Osteocyte (in vitro differentiated cells): ENCODE data around the gene GAL3ST2. TPM values are rescaled to one million over a fixed set of nuclear protein-coding genes. Genes with fewer than 3 reads are reported as not detected.

ENCODE experiments used
- DNase-seq: peaks from one replicate; pipeline ENCODE4 v3.0.0; 2021; ENCODE audit warnings: mixed read lengths; ENCODE audit not compliant: unreplicated experiment; ENCODE audit errors: extremely low spot score
- H3K27ac Mint-ChIP-seq: one replicate; pipeline ENCODE4 v1.8.0; 2021; ENCODE audit warnings: mild to moderate bottlenecking, mixed read lengths; ENCODE audit not compliant: unreplicated experiment
- H3K27me3 Mint-ChIP-seq: one replicate; pipeline ENCODE4 v1.8.0; 2021; ENCODE audit warnings: mixed read lengths; ENCODE audit not compliant: unreplicated experiment
- H3K36me3 Mint-ChIP-seq: one replicate; pipeline ENCODE4 v1.8.0; 2021; ENCODE audit warnings: mixed read lengths; ENCODE audit not compliant: unreplicated experiment
- H3K4me1 Mint-ChIP-seq: one replicate; pipeline ENCODE4 v1.8.0; 2021; ENCODE audit warnings: mixed read lengths; ENCODE audit not compliant: unreplicated experiment
- H3K4me3 Mint-ChIP-seq: one replicate; pipeline ENCODE4 v1.8.0; 2021; ENCODE audit warnings: mild to moderate bottlenecking, moderate library complexity, mixed read lengths; ENCODE audit not compliant: unreplicated experiment
- H3K9me3 Mint-ChIP-seq: one replicate; pipeline ENCODE4 v1.8.0; 2021; ENCODE audit warnings: mixed read lengths; ENCODE audit not compliant: unreplicated experiment
- total RNA-seq: library from RNA; stranded (reverse); gene quantifications from 2 replicates; pipeline ENCODE4 v1.2.1, GENCODE V29; 2021
- TF ChIP-seq, protein P1 (sequence below): fragments of 200-600 bp; sonication (generic); IDR thresholded peaks from 2 replicates; pipeline ENCODE4 v1.5.0; 2021; ENCODE audit warnings: antibody characterized with exemption, mild to moderate bottlenecking, moderate library complexity

GAL3ST2 gene
- total RNA-seq, 1 donor from 2014 or later: 0.48 TPM

DNA sequence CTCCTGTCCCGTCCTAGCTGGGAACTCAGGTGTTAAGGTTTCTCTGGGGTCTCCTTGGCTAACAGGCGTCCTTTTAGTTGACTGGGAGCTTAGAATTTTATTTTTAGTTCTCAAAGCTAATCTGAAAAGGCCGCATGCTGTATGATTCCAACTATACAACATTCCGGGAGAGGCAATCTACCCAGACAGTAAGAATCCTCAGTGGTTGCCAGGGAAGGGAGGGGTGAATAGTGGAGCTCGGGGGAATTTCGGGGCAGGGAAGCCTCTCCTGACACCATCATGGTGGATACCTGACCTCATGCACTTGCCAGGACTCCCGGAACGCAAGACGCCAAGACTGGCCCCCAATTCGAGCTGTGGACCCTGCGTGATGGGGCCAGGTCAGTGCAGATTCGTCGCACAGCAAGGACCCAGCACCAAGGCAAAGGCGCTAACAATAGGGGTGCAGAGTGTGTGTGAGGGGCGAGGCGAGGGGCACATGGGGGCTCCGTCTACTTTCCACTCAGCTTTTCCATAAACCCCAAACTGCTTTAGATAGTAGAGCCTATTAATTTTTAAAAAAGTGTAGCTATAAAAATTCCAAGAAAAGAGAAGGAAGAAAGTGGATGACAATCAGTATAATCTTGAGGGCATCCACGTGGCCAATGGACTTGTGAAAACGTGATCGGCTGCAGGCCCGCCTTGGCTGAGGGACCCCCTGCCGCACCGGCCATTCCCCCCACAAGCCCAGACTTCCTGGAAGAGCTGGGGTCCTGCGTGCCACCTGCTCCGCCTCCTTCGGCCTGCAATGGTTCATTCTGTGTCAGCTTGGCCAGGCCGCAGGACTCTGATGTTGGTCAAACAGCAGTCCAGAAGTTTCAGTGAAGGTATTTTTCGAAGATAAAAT, 64.8 kb downstream of the GAL3ST2 start:
- TF ChIP-seq, protein P1, sequence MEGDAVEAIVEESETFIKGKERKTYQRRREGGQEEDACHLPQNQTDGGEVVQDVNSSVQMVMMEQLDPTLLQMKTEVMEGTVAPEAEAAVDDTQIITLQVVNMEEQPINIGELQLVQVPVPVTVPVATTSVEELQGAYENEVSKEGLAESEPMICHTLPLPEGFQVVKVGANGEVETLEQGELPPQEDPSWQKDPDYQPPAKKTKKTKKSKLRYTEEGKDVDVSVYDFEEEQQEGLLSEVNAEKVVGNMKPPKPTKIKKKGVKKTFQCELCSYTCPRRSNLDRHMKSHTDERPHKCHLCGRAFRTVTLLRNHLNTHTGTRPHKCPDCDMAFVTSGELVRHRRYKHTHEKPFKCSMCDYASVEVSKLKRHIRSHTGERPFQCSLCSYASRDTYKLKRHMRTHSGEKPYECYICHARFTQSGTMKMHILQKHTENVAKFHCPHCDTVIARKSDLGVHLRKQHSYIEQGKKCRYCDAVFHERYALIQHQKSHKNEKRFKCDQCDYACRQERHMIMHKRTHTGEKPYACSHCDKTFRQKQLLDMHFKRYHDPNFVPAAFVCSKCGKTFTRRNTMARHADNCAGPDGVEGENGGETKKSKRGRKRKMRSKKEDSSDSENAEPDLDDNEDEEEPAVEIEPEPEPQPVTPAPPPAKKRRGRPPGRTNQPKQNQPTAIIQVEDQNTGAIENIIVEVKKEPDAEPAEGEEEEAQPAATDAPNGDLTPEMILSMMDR: no peak
- peaks cover 46% of the 10 kb centered on the region for H3K27me3 Mint-ChIP-seq
- DNase-seq: no peak
- no peaks in the 10 kb centered on the region for H3K36me3 Mint-ChIP-seq
- peaks cover 15% of the 10 kb centered on the region for H3K4me1 Mint-ChIP-seq
- no peak overlapping the region for H3K27ac Mint-ChIP-seq
- H3K9me3 Mint-ChIP-seq: no peaks in the 10 kb centered on the region
- H3K4me3 Mint-ChIP-seq: no peak overlapping the region

DNA sequence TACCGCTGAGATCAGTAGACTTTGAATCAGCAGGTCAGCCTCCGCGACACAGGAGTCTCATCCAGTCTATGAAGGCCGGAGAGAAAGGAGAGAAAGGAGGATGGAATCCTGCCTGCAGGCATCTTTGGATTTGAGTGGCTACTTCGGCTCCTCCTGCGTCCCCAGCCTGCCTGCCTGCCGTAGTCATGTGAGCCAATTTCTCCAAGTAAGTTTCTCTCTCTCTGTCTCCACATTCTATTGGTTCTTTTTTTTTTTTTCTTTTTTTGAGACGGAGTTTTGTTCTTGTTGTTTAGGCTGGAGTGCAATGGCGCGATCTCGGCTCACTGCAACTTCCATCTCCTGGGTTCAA, 65.4 kb downstream of the GAL3ST2 start:
- no peak overlapping the region for H3K27ac Mint-ChIP-seq
- no peaks in the 10 kb centered on the region for H3K9me3 Mint-ChIP-seq
- H3K36me3 Mint-ChIP-seq: no peaks in the 10 kb centered on the region
- no peak overlapping the region for H3K4me3 Mint-ChIP-seq
- H3K4me1 Mint-ChIP-seq: peaks cover 11% of the 10 kb centered on the region
- TF ChIP-seq, protein P1: no peak
- DNase-seq: no peak
- H3K27me3 Mint-ChIP-seq: peaks cover 44% of the 10 kb centered on the region

DNA sequence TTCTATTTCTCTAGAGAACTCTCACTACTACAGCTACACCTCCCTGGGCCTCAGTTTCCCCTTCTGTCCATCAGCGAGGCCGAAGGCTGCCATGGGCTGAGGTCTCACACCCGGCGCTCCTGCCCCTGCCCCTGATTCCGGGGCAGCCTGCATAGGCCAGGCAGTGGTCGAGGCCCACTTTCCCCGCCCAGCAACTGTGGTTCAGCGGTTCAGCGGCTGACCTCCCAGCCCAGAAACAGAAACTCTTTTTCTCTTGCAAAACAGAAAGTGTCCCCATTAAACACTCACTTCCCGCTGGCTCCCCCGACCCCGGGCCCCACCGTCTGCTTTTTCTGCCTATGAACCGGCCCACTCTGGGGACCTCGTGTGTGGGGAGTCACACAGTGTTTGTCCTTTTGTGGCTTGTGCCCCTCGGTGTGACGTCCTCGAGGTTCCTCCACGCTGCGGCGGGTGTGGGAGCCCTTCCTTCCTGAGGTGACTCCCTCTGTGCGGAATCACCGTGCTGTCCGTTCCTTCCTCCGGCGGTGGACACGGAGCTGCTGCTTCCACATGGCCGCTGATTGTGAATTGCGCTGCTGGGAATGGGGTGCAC, 66.1 kb downstream of the GAL3ST2 start:
- Mint-ChIP-seq H3K4me1 (peaks cover 11% of the 10 kb centered on the region), H3K27me3 (peaks cover 37% of the 10 kb centered on the region), H3K27ac (no peak overlapping the region), H3K36me3 (no peaks in the 10 kb centered on the region), H3K4me3 (no peak overlapping the region), H3K9me3 (no peaks in the 10 kb centered on the region)
- TF ChIP-seq, protein P1: no peak
- DNase-seq: no peak

DNA sequence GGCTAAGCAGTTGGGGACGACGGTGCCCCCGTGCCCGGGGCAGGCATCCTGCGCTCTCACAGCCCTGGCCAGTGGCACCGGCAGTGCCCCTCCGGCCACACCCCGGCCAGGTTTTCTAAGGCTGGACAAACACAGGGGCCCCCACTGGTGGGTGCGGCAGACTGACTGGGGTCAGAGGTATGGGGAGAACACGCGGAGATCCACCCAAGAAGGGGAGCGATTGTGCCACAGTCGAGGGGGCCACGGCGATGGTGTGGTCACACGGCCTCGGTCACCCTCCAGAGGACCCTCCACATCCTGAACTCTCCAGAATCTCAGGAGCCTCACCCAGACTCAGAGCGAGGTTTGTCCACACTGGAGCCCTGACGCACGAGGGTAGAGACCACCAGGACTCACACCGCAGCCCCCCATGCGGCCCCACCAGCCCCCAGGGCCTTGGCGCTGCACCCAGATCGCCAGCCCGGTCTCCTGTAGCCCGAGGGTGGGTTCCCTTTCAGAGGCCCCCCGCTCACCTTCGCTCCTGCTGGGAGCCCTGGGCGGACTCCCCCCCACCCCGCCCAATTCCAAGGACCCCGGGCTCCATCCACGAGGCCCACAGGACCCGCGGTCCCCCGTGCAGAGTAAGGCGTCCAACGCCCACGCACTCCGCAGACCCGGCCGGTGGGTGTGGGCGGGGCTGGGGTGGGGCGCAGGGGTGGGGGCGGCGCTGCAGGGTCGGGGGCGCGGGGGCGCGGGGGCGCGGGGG, 66.9 kb downstream of the GAL3ST2 start:
- H3K4me1 Mint-ChIP-seq: peaks cover 11% of the 10 kb centered on the region
- TF ChIP-seq, protein P1: no peak
- peaks cover 29% of the 10 kb centered on the region for H3K27me3 Mint-ChIP-seq
- no peaks in the 10 kb centered on the region for H3K36me3 Mint-ChIP-seq
- no peak overlapping the region for H3K27ac Mint-ChIP-seq
- no peaks in the 10 kb centered on the region for H3K9me3 Mint-ChIP-seq
- no peak overlapping the region for H3K4me3 Mint-ChIP-seq
- DNase-seq: no peak
